GM19023 (cell line): ENCODE measurements around the gene EPS8L3.
"Not testable (repeated sequence)": the region's sequence is repeated elsewhere in the genome, so short reads cannot be mapped to it uniquely, and the experiment has no call there.

Source experiments
- ATAC-seq: cut with Tn5 transposase; IDR thresholded peaks from one replicate; pipeline ENCODE4 v1.9.1; 2021; ENCODE audit warnings: mild to moderate bottlenecking, moderate library complexity; ENCODE audit not compliant: unreplicated experiment

EPS8L3 gene

GRCh38 chr1:109782514-109782913 lies 18.8 kb upstream of the EPS8L3 start:
- no peak for ATAC-seq

- no peak for ATAC-seq
Observed at GRCh38 chr1:109781806-109782205, 18.1 kb upstream of the EPS8L3 start.

GRCh38 chr1:109780982-109781381 lies 17.3 kb upstream of the EPS8L3 start:
- no peak for ATAC-seq

- ATAC-seq, result no peak
Observed at GRCh38 chr1:109777980-109778625, 14.4 kb upstream of the EPS8L3 start.

- no peak for ATAC-seq
Observed at GRCh38 chr1:109777436-109777835, 13.7 kb upstream of the EPS8L3 start.

- ATAC-seq, result peak; percentile 51
Observed at GRCh38 chr1:109776911-109777310, 13.2 kb upstream of the EPS8L3 start.

GRCh38 chr1:109776206-109776835 lies 12.6 kb upstream of the EPS8L3 start:
- ATAC-seq, result no peak

- no peak for ATAC-seq
Observed at GRCh38 chr1:109775398-109775797, 11.7 kb upstream of the EPS8L3 start.

- no peak for ATAC-seq
Observed at GRCh38 chr1:109773900-109774485, 10.3 kb upstream of the EPS8L3 start.

- peak; percentile 73 for ATAC-seq
Observed at GRCh38 chr1:109773203-109773899, 9.6 kb upstream of the EPS8L3 start.

- ATAC-seq, result no peak
Observed at GRCh38 chr1:109772658-109773202, 9.0 kb upstream of the EPS8L3 start.

- ATAC-seq, result no peak
Observed at GRCh38 chr1:109771712-109772657, 8.3 kb upstream of the EPS8L3 start.

GRCh38 chr1:109770331-109771095 lies 6.8 kb upstream of the EPS8L3 start:
- ATAC-seq, result no peak

GRCh38 chr1:109769330-109770078 lies 5.8 kb upstream of the EPS8L3 start:
- ATAC-seq, result no peak

GRCh38 chr1:109768820-109769219 lies 5.1 kb upstream of the EPS8L3 start:
- no peak for ATAC-seq

GRCh38 chr1:109768335-109768650 lies 4.6 kb upstream of the EPS8L3 start:
- ATAC-seq, result no peak

GRCh38 chr1:109767637-109768334 lies 4.1 kb upstream of the EPS8L3 start:
- no peak for ATAC-seq

GRCh38 chr1:109766991-109767636 lies 3.4 kb upstream of the EPS8L3 start:
- ATAC-seq, result not testable (repeated sequence)
